Right lung (tissue), 10 donors: Measurements from ENCODE around the gene GTPBP10. TPM values are rescaled to one million over a fixed set of nuclear protein-coding genes. Genes with fewer than 3 reads are reported as not detected.
"Not testable (repeated sequence)": the region's sequence is repeated elsewhere in the genome, so short reads cannot be mapped to it uniquely, and the experiment has no call there.

Source experiments
- DNase-seq, 2 donors: peaks; one replicate each; pipeline ENCODE4 v3.0.0-alpha.2; 2013
- long read RNA-seq, 8 donors: transcript quantifications; one replicate each; lab custom pipeline, GENCODE V29; 2026
- polyA plus RNA-seq, 5 donors: library from polyadenylated mRNA; unstranded; fragments of 120-200 nt; gene quantifications; one replicate each; pipeline versions ENCODE4 v1.2.1 to v1.2.3, GENCODE V29; 2013; ENCODE audit warnings: inconsistent platforms in 1 of 5, low replicate concordance in 1 of 5; ENCODE audit not compliant: insufficient read length in 5 of 5, insufficient read depth in 1 of 5

Gene GTPBP10
- 10 to 100 TPM; 18.5 to 29.2 (median 22.4) TPM for polyA plus RNA-seq
- long read RNA-seq, donor 1, full-length matches to known transcripts, result 1 of 1 reads
- long read RNA-seq, donor 1, partial matches to known transcripts, result 0 of 1 reads
- long read RNA-seq, donor 1, other reads (novel, unspliced or antisense), result 0 of 1 reads
- long read RNA-seq, donor 2, full-length matches to known transcripts, result 3 of 3 reads
- long read RNA-seq, donor 2, partial matches to known transcripts, result 0 of 3 reads
- long read RNA-seq, donor 2, other reads (novel, unspliced or antisense), result 0 of 3 reads
- long read RNA-seq, donor 3, full-length matches to known transcripts, result 8 of 8 reads
- long read RNA-seq, donor 3, partial matches to known transcripts, result 0 of 8 reads
- long read RNA-seq, donor 3, other reads (novel, unspliced or antisense), result 0 of 8 reads
- long read RNA-seq, donor 4, full-length matches to known transcripts, result 2 of 2 reads
- long read RNA-seq, donor 4, partial matches to known transcripts, result 0 of 2 reads
- long read RNA-seq, donor 4, other reads (novel, unspliced or antisense), result 0 of 2 reads
- long read RNA-seq, donor 5, full-length matches to known transcripts, result 9 of 9 reads
- long read RNA-seq, donor 5, partial matches to known transcripts, result 0 of 9 reads
- long read RNA-seq, donor 5, other reads (novel, unspliced or antisense), result 0 of 9 reads
- long read RNA-seq, donor 6, full-length matches to known transcripts, result 6 of 6 reads
- long read RNA-seq, donor 6, partial matches to known transcripts, result 0 of 6 reads
- long read RNA-seq, donor 6, other reads (novel, unspliced or antisense), result 0 of 6 reads
- long read RNA-seq, donor 7, full-length matches to known transcripts, result 2 of 2 reads
- long read RNA-seq, donor 7, partial matches to known transcripts, result 0 of 2 reads
- long read RNA-seq, donor 7, other reads (novel, unspliced or antisense), result 0 of 2 reads
- long read RNA-seq, donor 8, full-length matches to known transcripts, result 3 of 3 reads
- long read RNA-seq, donor 8, partial matches to known transcripts, result 0 of 3 reads
- long read RNA-seq, donor 8, other reads (novel, unspliced or antisense), result 0 of 3 reads

- peak; percentile 96 for DNase-seq
Observed at GRCh38 chr7:90346336-90347125, at the start of gene GTPBP10. Gene GTPBP10 (plus strand): TSS chr7:90346716. CDS start chr7:90346742, 26 bp downstream.

- no peak for DNase-seq
Observed at GRCh38 chr7:90298145-90299038, 48.1 kb upstream of the GTPBP10 start.

DNA sequence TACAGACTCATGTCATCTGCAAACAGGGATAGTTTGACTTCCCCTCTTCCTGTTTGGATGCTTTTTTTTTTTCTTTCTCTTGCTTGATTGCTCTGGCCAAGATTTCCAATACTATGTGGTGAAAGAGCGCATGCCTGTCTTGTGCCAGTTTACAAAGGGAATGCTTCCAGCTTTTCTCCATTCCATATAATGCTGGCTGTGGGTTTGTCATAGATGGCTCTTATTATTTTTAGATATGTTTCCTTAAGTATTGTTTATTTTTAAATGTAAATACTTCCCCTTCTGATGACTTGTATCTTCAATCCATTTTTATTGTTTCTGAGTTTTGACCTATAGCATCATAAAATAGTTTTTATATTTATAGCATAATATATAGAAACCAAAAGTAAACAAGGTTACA is 43.3 kb upstream of the GTPBP10 start:
- no peak for DNase-seq

DNA sequence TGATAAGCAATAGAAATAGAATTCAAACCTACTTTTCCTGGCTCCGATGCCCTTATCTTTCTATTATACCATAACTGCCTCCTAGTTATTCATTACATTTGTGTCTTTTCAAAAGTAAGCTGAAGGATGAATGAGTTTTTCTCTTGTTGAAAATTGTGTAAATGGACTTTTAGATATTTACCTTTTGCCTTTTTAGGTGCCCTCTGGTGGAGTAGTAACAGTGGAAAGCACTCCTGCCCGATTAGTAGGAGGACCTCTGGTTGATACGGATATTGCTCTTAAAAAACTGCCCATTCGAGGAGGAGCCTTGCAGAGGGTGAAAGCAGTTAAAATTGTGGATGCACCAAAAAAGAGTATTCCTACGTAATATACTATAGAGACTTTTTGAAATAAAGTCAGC is 36.6 kb upstream of the GTPBP10 start:
- DNase-seq, result no peak

DNA sequence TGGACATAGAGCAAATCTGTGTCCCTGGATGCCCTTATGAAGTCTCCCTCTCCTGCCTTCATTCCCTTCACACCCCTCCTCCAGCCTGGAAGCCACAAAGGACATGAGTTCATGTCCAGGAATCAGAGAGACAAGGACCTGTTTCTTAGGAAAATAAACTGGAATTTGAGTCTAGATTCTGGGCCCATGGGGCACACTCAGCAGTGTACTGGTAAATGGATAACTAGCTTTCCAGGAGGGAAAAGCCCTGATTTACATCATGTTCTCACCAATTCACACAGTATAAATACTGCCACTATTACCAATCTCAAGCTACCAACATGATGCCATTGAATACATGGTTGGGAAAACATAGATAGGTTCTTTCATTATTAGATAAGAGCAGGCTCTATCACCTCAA is 35.3 kb upstream of the GTPBP10 start:
- no peak for DNase-seq

GRCh38 chr7:90312745-90313144 is 33.8 kb upstream of the GTPBP10 start:
- DNase-seq, result no peak

- no peak for DNase-seq
Observed at GRCh38 chr7:90313907-90314306, 32.6 kb upstream of the GTPBP10 start.

GRCh38 chr7:90320014-90320413 is 26.5 kb upstream of the GTPBP10 start:
- no peak for DNase-seq

- DNase-seq, result no peak
Observed at GRCh38 chr7:90320418-90320800, 26.1 kb upstream of the GTPBP10 start.

- peak in 1 of 2 donors; percentile 10 for DNase-seq
Observed at GRCh38 chr7:90320801-90321494, 25.6 kb upstream of the GTPBP10 start, which contains the start of gene FAM237B. Gene FAM237B (minus strand): TSS chr7:90321304. CDS start chr7:90319748, 1,556 bp downstream.

DNA sequence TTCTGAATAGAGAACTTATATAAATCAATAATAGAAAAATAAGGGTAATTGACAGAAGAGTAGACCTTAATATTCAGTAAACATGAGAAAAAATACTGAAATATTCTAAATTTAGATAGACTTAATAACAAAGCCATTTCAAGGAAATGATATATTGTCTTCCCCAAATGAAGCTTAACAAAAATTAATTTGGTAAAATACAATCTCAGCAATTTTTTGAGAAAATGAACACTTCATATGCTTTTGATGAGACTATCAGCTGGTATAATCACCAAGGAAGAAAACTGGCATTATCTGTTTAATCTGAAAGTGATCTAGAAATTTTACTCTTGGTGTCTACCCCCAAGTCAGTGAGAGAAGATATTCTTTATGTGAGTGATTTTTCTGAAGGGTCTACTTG is 23.7 kb upstream of the GTPBP10 start:
- no peak for DNase-seq

DNA sequence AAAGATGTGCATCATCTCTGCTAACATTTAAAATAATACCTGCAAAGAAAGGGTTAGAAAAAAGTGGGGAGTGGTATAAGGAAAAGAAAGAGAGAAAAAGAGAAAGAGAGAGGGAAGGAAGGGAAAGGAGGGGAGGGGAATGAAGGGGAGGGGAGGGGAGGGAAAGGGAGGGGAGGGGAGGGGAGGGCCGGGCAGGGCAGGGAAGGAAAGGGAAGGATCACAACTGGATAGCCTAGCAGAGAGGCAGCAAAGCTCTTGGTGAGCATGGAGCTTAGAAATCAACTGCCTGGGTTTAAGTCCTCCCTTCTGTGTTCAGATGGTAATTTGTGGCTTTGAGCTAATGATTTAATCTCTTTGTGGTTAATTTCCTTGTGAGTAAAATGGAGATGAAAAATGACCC is 20.0 kb upstream of the GTPBP10 start:
- no peak for DNase-seq

- DNase-seq, result no peak
Observed at GRCh38 chr7:90334193-90334843, 12.2 kb upstream of the GTPBP10 start.

DNA sequence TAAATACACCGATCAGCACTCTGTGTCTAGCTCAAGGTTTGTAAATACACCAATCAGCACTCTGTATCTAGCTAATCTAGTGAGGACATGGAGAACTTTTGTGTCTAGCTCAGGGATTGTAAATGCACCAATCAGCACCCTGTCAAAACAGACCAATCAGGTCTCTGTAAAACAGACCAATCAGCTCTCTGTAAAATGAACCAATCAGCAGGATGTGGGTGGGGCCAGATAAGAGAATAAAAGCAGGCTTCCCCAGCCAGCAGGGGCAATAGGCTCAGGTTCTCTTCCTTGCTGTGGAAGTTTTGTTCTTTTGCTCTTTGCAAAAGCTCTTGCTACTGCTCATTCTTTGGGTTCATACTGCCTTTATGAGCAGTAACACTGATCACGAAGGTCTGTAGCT is 11.6 kb upstream of the GTPBP10 start:
- not testable (repeated sequence) for DNase-seq

DNA sequence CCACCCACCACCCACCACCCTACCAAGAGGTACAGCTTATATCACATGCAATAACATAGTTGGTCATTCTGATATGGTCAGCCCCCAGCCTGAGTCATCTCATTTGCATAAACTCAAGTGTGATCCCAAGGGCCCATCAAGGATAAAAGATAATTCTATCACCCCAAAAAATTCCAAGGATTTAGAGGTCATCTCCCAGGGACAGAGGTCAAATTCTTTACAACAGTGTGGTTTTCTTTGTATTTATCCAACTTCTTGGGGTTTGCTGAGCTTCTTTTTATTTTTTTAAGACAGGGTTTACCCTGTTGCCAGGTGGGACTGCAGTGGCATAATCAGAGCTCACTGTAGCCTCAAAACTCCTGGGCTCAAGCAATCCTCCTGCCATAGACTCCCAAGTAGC is 9.4 kb upstream of the GTPBP10 start:
- DNase-seq, result no peak

GRCh38 chr7:90345016-90345415 is 1.5 kb upstream of the GTPBP10 start:
- DNase-seq, result no peak

DNA sequence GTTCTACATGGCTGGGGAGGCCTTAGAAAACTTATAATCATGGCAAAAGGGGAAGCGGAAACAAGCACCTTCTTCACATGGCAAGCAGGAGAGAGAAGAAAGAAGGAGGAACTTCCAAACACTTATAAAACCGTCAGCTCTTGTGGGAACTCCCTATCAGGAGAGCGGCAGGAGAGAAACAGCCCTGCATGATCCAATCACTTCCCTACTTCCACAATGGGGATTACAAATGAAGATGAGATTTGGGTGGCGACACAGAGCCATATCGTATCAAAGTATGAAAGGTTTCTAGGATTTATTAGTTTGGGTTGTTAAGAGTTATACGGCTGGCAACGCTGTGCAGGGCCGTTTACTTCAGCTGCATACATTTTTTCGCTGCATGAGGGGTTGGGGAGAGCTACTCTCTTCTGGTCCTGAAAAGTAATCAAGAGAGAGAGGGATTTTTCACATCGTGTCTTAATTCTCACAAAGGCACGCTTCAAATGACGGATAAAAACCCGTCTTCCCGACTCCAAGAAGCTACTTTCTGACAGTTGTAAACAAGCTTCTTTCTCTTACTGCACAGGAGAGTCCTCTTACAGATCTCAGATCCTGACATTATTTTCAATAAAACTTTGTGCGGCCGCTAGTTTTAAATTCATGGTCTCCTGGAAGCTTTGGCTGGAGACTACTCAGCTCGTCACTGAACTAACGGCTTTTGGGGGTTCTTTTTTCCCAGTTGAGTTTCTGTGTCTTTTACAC is 751 bp upstream of the GTPBP10 start:
- peak; percentile 38 to 54 for DNase-seq

DNA sequence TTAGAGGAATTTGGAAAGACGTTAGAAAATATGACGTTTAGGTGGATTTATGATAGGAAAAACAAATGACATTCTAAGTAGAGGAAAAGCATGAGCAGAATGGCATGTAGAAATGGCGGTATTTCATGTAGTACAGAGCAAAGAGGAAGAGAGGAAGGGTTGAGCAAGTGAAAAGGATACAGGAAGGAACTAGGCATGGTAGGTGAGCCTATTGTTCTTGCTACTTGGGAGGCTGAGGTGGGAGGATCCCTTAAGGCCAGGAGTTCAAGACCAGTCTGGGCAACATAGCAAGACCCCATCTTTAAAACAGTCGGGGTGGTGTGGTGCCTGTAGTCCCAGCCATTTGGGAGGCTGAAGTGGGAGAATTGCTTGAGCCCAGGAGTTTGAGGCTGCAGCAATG is 1.2 kb downstream of the GTPBP10 start:
- no peak for DNase-seq
